IPS-11a (cell line): ENCODE results near the gene NUP153.
"Not testable (repeated sequence)": the region's sequence is repeated elsewhere in the genome, so short reads cannot be mapped to it uniquely, and the experiment has no call there.

ENCODE experiments used
- H3K4me3 ChIP-seq: one replicate; pipeline ENCODE4 v1.5.1; 2013; ENCODE audit warnings: low read depth, low read length, control low read depth

The NUP153 gene

DNA sequence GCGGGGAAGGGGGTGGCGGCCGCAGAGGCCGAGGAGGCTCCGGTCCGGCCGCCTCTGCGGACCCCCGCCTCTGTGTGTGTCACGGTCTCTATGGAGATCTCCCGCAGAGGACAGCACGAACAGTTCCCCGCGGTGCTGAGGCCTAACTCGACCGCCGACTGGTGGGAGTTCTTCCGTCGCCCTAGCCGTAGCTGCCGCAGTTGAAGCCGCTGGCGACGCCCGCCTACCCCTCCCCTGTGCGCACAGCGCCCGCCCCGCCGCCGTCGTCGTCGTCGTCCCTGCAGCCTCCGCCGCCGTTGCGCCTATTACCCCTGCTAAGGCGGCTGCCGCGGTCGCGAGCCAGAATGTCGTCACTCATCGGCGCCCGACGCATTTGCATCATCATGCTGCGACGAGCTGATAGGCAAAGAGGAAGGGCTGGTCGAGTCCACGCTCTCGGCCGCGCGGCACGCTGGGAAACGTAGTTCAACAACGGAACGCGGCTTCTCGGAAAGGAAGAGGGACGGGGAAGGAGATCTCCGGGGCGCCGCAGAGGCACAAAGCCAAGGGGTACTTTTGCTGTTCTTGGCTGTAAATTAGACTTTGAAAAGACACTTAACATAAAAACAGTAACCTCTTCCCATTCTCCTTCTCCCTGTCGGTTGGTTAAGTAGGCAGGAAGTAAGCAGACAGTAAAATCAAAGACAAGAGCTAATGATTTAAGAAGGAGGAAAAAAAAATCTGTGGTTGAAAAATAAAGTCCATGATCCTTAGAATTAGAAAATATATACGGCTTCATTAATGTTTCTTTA, at the start of gene NUP153:
Gene NUP153, minus strand, starts transcription at position 346 of the 791 bp plus-strand sequence. CDS start 538 bp downstream, outside the sequence.
- H3K4me3 ChIP-seq, result peak within 1 kb of the TSS; percentile 91

DNA sequence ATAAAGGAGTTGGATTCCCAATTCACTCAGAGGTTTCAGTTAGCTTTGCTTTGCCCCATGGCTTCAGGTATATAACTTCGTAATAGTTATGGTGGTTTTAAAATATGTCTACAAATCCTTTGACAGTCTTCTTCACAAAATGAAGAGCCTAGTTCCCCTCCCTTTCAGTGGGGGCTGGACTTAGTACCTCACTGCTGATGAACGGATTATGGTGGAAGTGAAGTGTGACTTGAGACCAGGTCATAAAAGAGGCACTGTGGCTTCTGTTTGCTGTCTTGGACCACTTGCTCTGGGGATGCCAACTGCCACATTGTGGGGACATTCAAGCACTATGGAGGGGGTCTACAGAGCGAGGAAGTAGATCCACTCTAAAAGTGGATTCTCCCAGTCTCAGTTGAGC, 47.5 kb upstream of the NUP153 start:
- no peak overlapping the region for H3K4me3 ChIP-seq

DNA sequence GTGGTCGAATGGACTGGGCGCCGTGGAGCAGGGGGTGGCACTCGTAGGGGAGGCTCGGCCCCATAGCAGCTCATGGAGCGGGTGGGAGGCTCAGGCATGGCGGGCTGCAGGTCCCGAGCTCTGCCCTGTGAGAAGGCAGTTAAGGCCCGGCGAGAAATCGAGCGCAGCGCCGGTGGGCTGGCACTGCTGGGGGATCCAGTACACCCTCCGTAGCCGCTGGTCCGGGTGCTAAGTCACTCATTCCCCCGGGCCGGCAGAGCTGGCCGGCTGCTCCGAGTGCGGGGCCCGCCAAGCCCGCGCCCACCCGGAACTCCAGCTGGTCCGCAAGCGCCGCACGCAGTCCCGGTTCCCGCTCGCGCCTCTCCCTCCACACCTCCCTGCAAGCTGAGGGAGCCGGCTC, 38.6 kb upstream of the NUP153 start:
- not testable (repeated sequence) for H3K4me3 ChIP-seq

GRCh38 chr6:17744757-17745308, 38.1 kb upstream of the NUP153 start:
- not testable (repeated sequence) for H3K4me3 ChIP-seq

GRCh38 chr6:17744019-17744756, 37.5 kb upstream of the NUP153 start:
- no peak overlapping the region for H3K4me3 ChIP-seq

DNA sequence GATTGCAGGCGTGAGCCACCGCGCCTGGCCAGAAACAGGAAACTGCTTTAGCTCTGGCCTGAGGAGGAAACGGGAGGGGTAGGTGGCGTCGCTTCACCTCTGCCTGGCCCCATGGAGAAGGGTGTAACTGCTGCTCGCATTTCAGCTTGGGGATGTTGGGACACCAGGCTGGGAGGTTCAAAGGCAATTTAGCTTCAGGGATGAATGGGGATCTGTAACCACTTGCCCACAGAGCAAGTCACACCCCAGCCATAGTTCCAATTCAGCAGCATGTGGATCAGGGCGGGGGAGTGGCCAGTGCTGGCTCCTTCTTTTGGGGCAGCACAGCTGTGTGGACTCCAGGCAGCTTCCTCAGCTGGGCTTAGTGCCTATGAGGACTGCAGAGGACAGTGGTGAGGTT, 34.8 kb upstream of the NUP153 start:
- H3K4me3 ChIP-seq, result no peak overlapping the region

GRCh38 chr6:17740559-17741220, 34.0 kb upstream of the NUP153 start:
- no peak overlapping the region for H3K4me3 ChIP-seq

DNA sequence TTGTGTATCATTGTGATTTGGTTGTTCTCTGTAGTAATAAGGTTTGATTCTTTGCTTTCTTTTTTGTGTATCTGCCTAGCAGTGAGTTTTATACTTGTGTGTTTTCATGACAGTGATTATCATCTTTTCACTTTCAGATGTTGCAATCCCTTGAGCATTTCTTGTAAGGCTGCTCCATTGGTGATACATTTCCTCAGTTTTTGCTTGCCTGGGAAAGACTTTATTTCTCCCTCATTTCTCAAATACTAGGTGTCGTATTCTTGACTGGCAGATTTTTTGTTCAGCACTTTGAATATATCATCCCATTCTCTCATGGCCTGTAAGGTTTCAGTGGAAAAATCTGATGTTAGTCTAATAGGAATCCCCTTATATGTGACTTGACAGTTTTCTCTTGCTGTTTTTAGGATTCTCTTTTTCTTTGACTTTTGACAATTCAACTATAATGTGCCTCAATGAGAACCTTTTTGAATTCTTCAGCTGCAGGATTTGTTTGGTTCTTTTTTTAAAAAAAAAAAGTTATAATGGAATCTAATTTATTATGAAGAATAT, 31.1 kb upstream of the NUP153 start:
- H3K4me3 ChIP-seq, result no peak overlapping the region

- not testable (repeated sequence) for H3K4me3 ChIP-seq
Measured at GRCh38 chr6:17735311-17735710, 28.6 kb upstream of the NUP153 start.

DNA sequence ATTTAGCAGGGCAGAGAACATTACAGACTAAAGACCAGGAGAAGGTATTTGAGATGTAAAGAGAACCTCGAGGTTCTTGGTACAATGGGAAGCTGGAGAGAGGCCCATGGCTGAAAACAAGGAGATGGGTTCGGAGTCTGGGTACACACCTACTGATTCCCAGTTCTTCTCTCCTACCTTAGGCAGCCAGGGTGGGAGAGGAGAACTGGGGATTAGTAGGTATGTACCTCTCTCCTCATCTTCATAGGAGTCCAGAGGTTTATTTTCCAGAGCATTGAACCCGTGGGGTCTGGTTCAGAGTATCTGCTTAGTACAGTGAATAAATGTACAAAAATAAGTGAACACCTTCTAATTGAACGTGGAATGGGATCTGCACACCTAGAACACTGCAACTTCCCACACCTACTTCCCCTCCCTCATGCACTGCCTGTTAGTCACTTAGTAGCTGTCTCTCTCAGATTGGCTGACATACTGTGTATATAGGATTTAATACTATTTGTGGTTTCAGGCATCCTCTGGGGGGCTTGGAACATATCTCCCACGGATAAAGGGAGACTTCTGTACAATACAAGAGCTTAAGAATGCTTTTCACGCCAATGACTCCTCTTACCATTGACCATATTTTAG, 23.5 kb upstream of the NUP153 start:
- no peak overlapping the region for H3K4me3 ChIP-seq

DNA sequence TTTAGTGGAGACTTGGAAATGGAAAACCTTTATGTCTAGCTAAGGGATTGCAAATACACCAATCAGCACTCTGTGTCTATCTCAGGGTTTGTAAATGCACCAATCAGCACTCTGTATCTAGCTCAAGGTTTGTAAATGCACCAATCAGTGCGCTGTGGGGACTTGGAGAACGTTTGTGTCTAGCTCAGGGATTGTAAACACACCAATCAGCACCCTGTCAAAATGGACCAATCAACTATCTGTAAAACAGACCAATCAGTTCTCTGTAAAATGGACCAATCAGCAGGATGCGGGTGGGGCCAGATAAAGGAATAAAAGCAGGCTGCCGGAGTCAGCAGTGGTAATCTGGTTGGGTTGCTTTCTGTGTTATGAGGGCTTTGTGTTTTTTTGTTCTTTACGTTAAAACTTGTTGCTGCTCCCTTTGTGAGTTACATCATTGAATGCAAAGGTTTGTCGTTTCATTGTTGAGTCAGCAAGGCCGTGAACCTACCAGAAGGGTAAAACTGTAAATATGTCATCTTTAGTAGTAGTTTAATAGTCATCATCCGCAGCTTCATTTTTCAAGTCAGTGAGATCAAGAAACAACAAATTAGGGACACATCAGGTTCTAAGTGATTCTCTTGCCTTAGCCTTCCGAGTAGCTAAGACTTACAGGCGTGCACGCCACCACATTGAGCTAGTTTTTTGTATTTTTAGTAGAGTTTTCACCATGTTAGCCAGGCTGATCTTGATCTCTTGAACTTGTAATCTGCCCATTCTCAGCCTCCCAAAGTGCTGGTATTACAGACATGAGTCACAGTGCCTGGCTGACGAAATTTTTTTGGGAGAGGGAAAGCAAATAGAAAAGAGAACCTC, 22.7 kb upstream of the NUP153 start:
- no peak overlapping the region for H3K4me3 ChIP-seq

GRCh38 chr6:17728551-17729222, 22.0 kb upstream of the NUP153 start:
- no peak overlapping the region for H3K4me3 ChIP-seq

DNA sequence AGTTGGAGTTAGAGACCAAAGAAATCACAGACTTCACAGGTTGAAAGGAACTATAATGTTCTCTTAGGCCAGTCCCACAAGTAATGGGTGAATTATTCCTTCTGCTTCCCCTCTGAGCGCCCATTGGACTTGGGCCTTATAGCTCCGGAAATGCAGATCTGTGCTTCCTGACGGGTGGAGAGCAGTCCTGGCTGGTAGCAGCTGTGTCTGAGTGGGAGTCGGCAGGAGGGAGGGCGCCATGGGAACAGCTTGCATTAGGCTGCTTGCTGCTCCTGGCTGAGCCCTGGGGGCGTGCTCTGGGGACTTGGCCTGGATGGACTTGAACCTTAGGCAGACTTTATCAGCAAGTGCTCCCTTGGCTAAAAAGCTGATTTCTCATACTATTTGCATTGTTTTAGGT, 18.4 kb upstream of the NUP153 start:
- no peak overlapping the region for H3K4me3 ChIP-seq

GRCh38 chr6:17724341-17724740, 17.6 kb upstream of the NUP153 start:
- no peak overlapping the region for H3K4me3 ChIP-seq

GRCh38 chr6:17721671-17722070, 14.9 kb upstream of the NUP153 start:
- no peak overlapping the region for H3K4me3 ChIP-seq

DNA sequence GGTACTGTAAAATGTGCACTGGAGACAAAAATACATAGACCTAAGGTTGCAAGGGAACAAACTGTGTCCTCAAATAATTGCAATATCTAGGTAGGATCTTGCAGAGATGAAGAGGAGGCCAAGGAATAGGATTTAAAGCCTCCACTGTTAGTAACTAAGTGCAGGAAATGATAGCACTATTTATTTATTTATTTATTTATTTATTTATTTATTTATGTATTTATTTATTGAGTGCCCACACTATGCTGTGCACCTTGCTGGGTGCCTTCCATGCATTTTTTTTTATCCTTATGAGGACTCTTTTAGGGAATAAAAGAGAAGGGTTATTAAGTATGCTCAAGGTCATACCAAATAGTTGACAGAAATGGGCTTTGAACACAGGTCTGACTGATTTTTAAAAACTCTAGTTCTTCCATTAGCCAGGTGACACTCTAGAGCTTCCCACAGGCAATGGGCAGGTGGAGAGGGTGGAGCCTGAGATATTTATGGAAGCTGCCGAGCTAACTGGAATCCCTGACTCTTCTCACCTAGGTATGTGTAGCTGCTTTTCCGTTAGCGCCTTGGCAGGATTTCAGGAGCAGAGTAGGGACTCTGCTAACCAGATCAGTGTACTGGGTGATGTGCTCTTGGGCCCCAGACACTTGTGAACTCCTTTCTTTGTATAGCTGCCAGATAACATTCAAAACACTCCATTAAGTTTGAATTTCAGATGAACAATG, 12.8 kb upstream of the NUP153 start:
- H3K4me3 ChIP-seq, result no peak overlapping the region

GRCh38 chr6:17716221-17716620, 9.5 kb upstream of the NUP153 start:
- H3K4me3 ChIP-seq, result no peak overlapping the region
